Measurements from ENCODE around the gene DCAF7. TPM values are rescaled to one million over a fixed set of nuclear protein-coding genes. Genes with fewer than 3 reads are reported as not detected.

The DCAF7 gene
- total RNA-seq, 6 experiments from 2014 or later = 14.9 to 31.0 (median 26.7) TPM

DNA sequence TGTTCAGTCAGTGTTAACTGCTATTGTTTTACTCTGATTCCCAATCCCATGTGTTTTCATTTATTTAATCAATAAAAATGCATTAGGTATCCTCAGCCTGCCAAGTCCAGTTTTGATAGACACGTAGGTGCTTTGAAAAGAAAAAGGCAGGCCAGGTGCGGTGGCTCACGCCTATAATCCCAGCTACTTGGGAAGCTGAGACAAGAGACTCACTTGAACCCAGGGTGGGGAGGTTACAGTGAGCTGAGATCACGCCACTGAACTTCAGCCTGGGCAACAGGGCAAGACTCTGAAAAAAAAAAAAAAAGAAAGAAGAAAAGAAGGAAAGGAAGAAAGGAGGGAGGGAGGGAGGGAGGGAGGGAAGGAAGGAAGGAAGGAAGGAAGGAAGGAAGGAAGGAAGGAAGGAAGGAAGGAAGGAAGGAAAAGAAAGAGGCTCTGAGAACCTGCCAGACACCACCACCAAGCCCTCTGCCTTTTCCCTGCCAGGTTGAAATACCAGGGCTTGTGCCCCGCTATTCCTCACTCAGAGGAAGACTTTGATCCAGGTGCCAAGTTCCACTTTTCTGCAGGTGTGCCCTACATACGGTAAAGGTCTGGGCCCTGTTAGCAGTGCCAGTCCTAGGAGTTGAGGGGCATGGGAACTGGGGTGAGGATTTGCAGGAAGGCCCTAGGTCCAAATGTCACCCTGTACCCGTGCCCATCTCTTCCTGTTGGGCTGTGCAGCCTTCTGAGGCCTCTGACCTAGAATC lies 37.2 kb upstream of the DCAF7 start:
- no peak for DNase-seq
- no peaks in the 10 kb centered on the region for H3K4me1 ChIP-seq
- intact Hi-C loops (cut with DNase I) = no loop called here
- no peak overlapping the region for H3K27ac ChIP-seq
- no peaks in the 10 kb centered on the region for H3K9me3 ChIP-seq
- ATAC-seq = no peak
- TF ChIP-seq, protein P1, sequence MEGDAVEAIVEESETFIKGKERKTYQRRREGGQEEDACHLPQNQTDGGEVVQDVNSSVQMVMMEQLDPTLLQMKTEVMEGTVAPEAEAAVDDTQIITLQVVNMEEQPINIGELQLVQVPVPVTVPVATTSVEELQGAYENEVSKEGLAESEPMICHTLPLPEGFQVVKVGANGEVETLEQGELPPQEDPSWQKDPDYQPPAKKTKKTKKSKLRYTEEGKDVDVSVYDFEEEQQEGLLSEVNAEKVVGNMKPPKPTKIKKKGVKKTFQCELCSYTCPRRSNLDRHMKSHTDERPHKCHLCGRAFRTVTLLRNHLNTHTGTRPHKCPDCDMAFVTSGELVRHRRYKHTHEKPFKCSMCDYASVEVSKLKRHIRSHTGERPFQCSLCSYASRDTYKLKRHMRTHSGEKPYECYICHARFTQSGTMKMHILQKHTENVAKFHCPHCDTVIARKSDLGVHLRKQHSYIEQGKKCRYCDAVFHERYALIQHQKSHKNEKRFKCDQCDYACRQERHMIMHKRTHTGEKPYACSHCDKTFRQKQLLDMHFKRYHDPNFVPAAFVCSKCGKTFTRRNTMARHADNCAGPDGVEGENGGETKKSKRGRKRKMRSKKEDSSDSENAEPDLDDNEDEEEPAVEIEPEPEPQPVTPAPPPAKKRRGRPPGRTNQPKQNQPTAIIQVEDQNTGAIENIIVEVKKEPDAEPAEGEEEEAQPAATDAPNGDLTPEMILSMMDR (IDR thresholded peaks at IDR 0.05) = no peak
- TF ChIP-seq POLR2A (IDR thresholded peaks at IDR 0.05) = no peak
- no peaks in the 10 kb centered on the region for H3K27me3 ChIP-seq
- no peaks in the 10 kb centered on the region for H3K36me3 ChIP-seq
- WGBS (ENCODE audit: insufficient coverage, low coverage, low lambda C conversion rate, missing lambda C conversion rate) = 64% methylated on average over 5 of the region's 7 CpGs
- no peak overlapping the region for H3K4me3 ChIP-seq

DNA sequence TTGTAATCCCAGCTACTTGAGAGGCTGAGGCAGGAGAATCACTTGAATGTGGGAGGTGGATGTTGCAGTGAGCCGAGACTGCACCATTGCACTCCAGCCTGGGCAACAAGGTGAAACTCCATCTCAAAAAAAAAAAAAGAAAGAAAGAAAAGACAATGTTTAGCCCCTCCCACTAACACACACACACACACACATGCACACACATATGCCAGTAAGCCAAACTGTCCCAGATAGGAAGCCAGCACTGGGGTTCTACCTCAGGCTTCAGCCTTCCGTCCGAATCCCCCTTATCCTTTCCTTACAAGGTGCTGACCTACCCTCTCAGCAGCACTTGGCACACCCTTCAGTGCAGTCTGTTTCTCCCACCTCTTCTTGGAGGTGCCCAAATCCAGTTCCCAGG lies 35.8 kb upstream of the DCAF7 start:
- intact Hi-C loops (cut with DNase I) = no loop called here
- no peak for ATAC-seq
- H3K9me3 ChIP-seq = no peaks in the 10 kb centered on the region
- WGBS (ENCODE audit: insufficient coverage, low coverage, low lambda C conversion rate, missing lambda C conversion rate) = 93% methylated on average over 2 of the region's 3 CpGs
- H3K27me3 ChIP-seq = no peaks in the 10 kb centered on the region
- TF ChIP-seq, protein P1 (IDR thresholded peaks at IDR 0.05) = no peak
- no peak for DNase-seq
- no peak overlapping the region for H3K4me3 ChIP-seq
- H3K4me1 ChIP-seq = peaks cover 0 to 8% (median 2%) of the 10 kb centered on the region in 4 donors
- H3K36me3 ChIP-seq = no peaks in the 10 kb centered on the region
- H3K27ac ChIP-seq = no peak overlapping the region

DNA sequence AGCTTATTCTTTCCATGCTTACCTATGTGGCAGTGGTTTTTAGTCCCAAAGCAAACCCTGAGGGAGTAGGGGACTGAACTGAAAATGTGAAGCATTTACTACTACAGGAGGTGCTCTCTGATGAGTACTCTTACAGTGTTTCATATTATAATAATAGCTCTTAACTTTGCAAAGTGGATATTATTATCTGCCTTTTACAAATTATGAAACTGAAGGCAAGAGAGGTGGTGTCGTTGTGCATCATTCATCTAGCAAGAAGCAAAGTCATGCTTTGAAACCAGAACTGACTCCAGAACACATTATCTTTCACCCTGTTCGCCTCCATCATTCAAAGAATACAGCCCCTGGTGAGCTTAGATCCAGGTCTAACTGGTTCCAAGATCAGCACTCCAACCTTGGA lies 35.3 kb upstream of the DCAF7 start:
- peaks cover 0 to 13% (median 4%) of the 10 kb centered on the region in 4 donors for H3K4me1 ChIP-seq
- intact Hi-C loops (cut with DNase I) = no loop called here
- no peak overlapping the region for H3K27ac ChIP-seq
- H3K27me3 ChIP-seq = no peaks in the 10 kb centered on the region
- H3K4me3 ChIP-seq = no peak overlapping the region
- ATAC-seq (no peak), DNase-seq (no peak)
- 62% methylated on average over 2 of the region's 2 CpGs for WGBS (ENCODE audit: insufficient coverage, low coverage, low lambda C conversion rate, missing lambda C conversion rate)
- no peaks in the 10 kb centered on the region for H3K9me3 ChIP-seq
- TF ChIP-seq, protein P1 (IDR thresholded peaks at IDR 0.05) = no peak
- no peak for TF ChIP-seq POLR2A (IDR thresholded peaks at IDR 0.05)
- H3K36me3 ChIP-seq = no peaks in the 10 kb centered on the region

DNA sequence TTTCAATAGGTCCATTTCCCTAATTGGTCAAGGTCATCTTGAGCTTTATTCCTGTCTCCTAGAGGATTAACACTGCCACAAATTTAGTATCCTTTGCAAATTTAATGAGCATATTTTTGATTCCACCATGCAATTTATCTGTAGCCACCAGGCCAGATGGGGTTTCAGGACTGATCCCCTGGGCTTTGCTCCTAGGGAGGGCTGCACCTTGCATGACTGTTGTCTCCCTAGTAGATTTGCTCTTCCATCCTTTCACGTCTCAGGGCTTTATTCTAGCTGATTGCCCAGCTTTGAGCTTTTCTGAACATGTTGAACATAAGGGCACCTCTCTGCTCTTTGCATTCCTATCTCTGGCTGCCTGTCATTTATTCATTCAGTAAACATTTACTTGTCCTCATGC lies 34.9 kb upstream of the DCAF7 start:
- H3K4me1 ChIP-seq = peaks cover 0 to 15% (median 6%) of the 10 kb centered on the region in 4 donors
- no peak for DNase-seq
- TF ChIP-seq, protein P1 (IDR thresholded peaks at IDR 0.05) = no peak
- TF ChIP-seq POLR2A (IDR thresholded peaks at IDR 0.05) = no peak

More for the DNA sequence above, 34.9 kb upstream of the DCAF7 start:
- no peaks in the 10 kb centered on the region for H3K27me3 ChIP-seq
- intact Hi-C loops (cut with DNase I) = no loop called here
- no peak overlapping the region for H3K4me3 ChIP-seq
- ATAC-seq = no peak
- H3K27ac ChIP-seq = no peak overlapping the region
- no peaks in the 10 kb centered on the region for H3K36me3 ChIP-seq
- 33% methylated on average over 1 of the region's 1 CpG for WGBS (ENCODE audit: insufficient coverage, low coverage, low lambda C conversion rate, missing lambda C conversion rate)
- no peaks in the 10 kb centered on the region for H3K9me3 ChIP-seq
